OCI-LY1 (cell line): Measurements from ENCODE around the gene ARIH1.
"Not testable (repeated sequence)": the region's sequence is repeated elsewhere in the genome, so short reads cannot be mapped to it uniquely, and the experiment has no call there.

Experiments used
- H2AFZ ChIP-seq: fragments of 200-600 bp; sonication (generic), shearing (Covaris generic); 2 replicates; pipeline ENCODE4 v1.6.0; 2014; ENCODE audit warnings: antibody characterized with exemption, mild to moderate bottlenecking, low read length
- H3F3A ChIP-seq: fragments of 200-600 bp; sonication (generic), shearing (Covaris generic); 2 replicates; pipeline ENCODE4 v1.6.0; 2014; ENCODE audit warnings: mild to moderate bottlenecking, antibody characterized with exemption, low read length, moderate library complexity; ENCODE audit not compliant: insufficient read depth
- H3K27ac ChIP-seq: fragments of 200-600 bp; sonication (generic); 2 replicates; pipeline ENCODE4 v1.5.1; 2014; ENCODE audit warnings: low read length, mixed run types, mild to moderate bottlenecking, low read depth; ENCODE audit not compliant: poor library complexity, severe bottlenecking
- H3K27me3 ChIP-seq: fragments of 200-600 bp; sonication (generic); 2 replicates; pipeline ENCODE4 v1.6.0; 2014; ENCODE audit warnings: antibody characterized with exemption, mild to moderate bottlenecking, low read length, moderate library complexity; ENCODE audit not compliant: insufficient read depth
- H3K36me3 ChIP-seq: fragments of 200-600 bp; sonication (generic); 2 replicates; pipeline ENCODE4 v1.6.1; 2014; ENCODE audit warnings: mild to moderate bottlenecking, antibody characterized with exemption, low read length, moderate library complexity, mixed read lengths; ENCODE audit not compliant: insufficient read depth
- H3K4me1 ChIP-seq: fragments of 200-600 bp; sonication (generic); 2 replicates; pipeline ENCODE4 v1.5.1; 2014; ENCODE audit warnings: mild to moderate bottlenecking, low read length, moderate library complexity; ENCODE audit not compliant: insufficient read depth, severe bottlenecking
- H3K4me2 ChIP-seq: fragments of 200-600 bp; sonication (generic), shearing (Covaris generic); 2 replicates; pipeline ENCODE4 v1.6.1; 2014; ENCODE audit warnings: low read length
- H3K4me3 ChIP-seq: fragments of 200-600 bp; sonication (generic); 2 replicates; pipeline ENCODE4 v1.5.1; 2014; ENCODE audit warnings: low read length, low read depth, mild to moderate bottlenecking, mixed read lengths; ENCODE audit not compliant: poor library complexity, severe bottlenecking
- H3K79me2 ChIP-seq: fragments of 200-600 bp; shearing (Covaris generic); 2 replicates; pipeline ENCODE4 v1.6.1; 2016; ENCODE audit warnings: mixed run types, low read length, mixed read lengths; ENCODE audit not compliant: insufficient read depth
- H3K9ac ChIP-seq: fragments of 200-600 bp; sonication (generic), shearing (Covaris generic); 2 replicates; pipeline ENCODE4 v1.6.1; 2014; ENCODE audit warnings: mild to moderate bottlenecking, low read length, mixed read lengths
- H3K9me2 ChIP-seq: fragments of 200-600 bp; sonication (generic), shearing (Covaris generic); 2 replicates; pipeline ENCODE4 v1.6.1; 2014; ENCODE audit warnings: low read depth, mild to moderate bottlenecking, low read length, mixed read lengths
- H3K9me3 ChIP-seq: fragments of 200-600 bp; shearing (Covaris generic); 2 replicates; pipeline ENCODE4 v1.6.1; 2014; ENCODE audit warnings: low read length, mixed read lengths
- H4K20me1 ChIP-seq: fragments of 200-600 bp; sonication (generic), shearing (Covaris generic); 2 replicates; pipeline ENCODE4 v1.6.0; 2016; ENCODE audit warnings: mild to moderate bottlenecking, low read length; ENCODE audit not compliant: insufficient read depth
- CTCF ChIP-seq: fragments of 200-600 bp; sonication (generic), shearing (Covaris generic); IDR thresholded peaks from 2 replicates; pipeline ENCODE4 v1.5.1; 2017; ENCODE audit warnings: mild to moderate bottlenecking, antibody characterized with exemption, low read length, moderate library complexity, mixed read lengths
- EZH2 ChIP-seq: fragments of 200-600 bp; sonication (generic), shearing (Covaris generic); IDR thresholded peaks from 2 replicates; pipeline ENCODE4 v1.8.0; 2017; ENCODE audit warnings: borderline replicate concordance, mixed run types, mild to moderate bottlenecking, antibody characterized with exemption, low read length, moderate library complexity, mixed read lengths

ARIH1 gene

GRCh38 chr15:72593838-72594237 lies 119.7 kb downstream of the ARIH1 start:
- no peaks in the 10 kb centered on the region for H3K36me3 ChIP-seq
- H3K27ac ChIP-seq, result no peak overlapping the region
- H3K79me2 ChIP-seq, result no peaks in the 10 kb centered on the region

GRCh38 chr15:72599855-72600464 lies 125.8 kb downstream of the ARIH1 start:
- no peak overlapping the region for H3K4me3 ChIP-seq
- H3K27me3 ChIP-seq, result no peaks in the 10 kb centered on the region
- no peak overlapping the region for H3K27ac ChIP-seq
- TF ChIP-seq CTCF (peak; percentile 71), EZH2 (no peak)
- no peaks in the 10 kb centered on the region for H3K4me1 ChIP-seq
- no peaks in the 10 kb centered on the region for H3K79me2 ChIP-seq
- H3K9me2 ChIP-seq, result no peaks in the 10 kb centered on the region
- H3K4me2 ChIP-seq, result no peak overlapping the region
- no peaks in the 10 kb centered on the region for H3K36me3 ChIP-seq
- no peaks in the 10 kb centered on the region for H3K9me3 ChIP-seq
- H3F3A ChIP-seq, result no peaks in the 10 kb centered on the region
- no peaks in the 10 kb centered on the region for H4K20me1 ChIP-seq
- H2AFZ ChIP-seq, result no peak overlapping the region
- no peak overlapping the region for H3K9ac ChIP-seq

More at GRCh38 chr15:72593838-72594237, 119.7 kb downstream of the ARIH1 start:
- no peaks in the 10 kb centered on the region for H3K4me1 ChIP-seq
- no peak overlapping the region for H3K4me2 ChIP-seq
- no peaks in the 10 kb centered on the region for H3K9me3 ChIP-seq
- no peaks in the 10 kb centered on the region for H4K20me1 ChIP-seq
- no peak overlapping the region for H3K9ac ChIP-seq
- no peaks in the 10 kb centered on the region for H3K9me2 ChIP-seq
- TF ChIP-seq CTCF (no peak), EZH2 (no peak)
- H3K4me3 ChIP-seq, result no peak overlapping the region
- no peaks in the 10 kb centered on the region for H3F3A ChIP-seq
- no peaks in the 10 kb centered on the region for H3K27me3 ChIP-seq
- no peak overlapping the region for H2AFZ ChIP-seq

- H2AFZ ChIP-seq, result no peak overlapping the region
- H3K4me2 ChIP-seq, result no peak overlapping the region
- TF ChIP-seq EZH2 (no peak), CTCF (no peak)
Observed at GRCh38 chr15:72604794-72605193, 130.7 kb downstream of the ARIH1 start.

GRCh38 chr15:72608084-72608483 lies 134.0 kb downstream of the ARIH1 start:
- not testable (repeated sequence) for H3K36me3 ChIP-seq, H3F3A ChIP-seq, H2AFZ ChIP-seq, H3K27ac ChIP-seq, H4K20me1 ChIP-seq, H3K9me3 ChIP-seq, H3K4me1 ChIP-seq, H3K4me3 ChIP-seq, H3K9me2 ChIP-seq, H3K4me2 ChIP-seq, H3K27me3 ChIP-seq, H3K79me2 ChIP-seq, H3K9ac ChIP-seq

More at GRCh38 chr15:72604794-72605193, 130.7 kb downstream of the ARIH1 start:
- H3K36me3 ChIP-seq, result no peaks in the 10 kb centered on the region
- H3K27ac ChIP-seq, result no peak overlapping the region
- H3K9me2 ChIP-seq, result no peaks in the 10 kb centered on the region
- H3K4me1 ChIP-seq, result no peaks in the 10 kb centered on the region
- H3K79me2 ChIP-seq, result no peaks in the 10 kb centered on the region
- H4K20me1 ChIP-seq, result no peaks in the 10 kb centered on the region
- H3K9me3 ChIP-seq, result no peaks in the 10 kb centered on the region
- no peaks in the 10 kb centered on the region for H3F3A ChIP-seq
- 0 out of 2 replicates have a peak, but pooled peaks cover 4% of the 10 kb centered on the region for H3K27me3 ChIP-seq
- H3K9ac ChIP-seq, result no peak overlapping the region
- H3K4me3 ChIP-seq, result no peak overlapping the region
